Activated T-cell treated with anti-CD3 and anti-CD28 coated beads for 1 hour (primary cell): ENCODE results near the gene STOML1.

ENCODE experiments used
- DNase-seq: peaks from one replicate; pipeline ENCODE4 v3.0.0-alpha.2; 2020; ENCODE audit warnings: low read depth

STOML1 gene, protein sequence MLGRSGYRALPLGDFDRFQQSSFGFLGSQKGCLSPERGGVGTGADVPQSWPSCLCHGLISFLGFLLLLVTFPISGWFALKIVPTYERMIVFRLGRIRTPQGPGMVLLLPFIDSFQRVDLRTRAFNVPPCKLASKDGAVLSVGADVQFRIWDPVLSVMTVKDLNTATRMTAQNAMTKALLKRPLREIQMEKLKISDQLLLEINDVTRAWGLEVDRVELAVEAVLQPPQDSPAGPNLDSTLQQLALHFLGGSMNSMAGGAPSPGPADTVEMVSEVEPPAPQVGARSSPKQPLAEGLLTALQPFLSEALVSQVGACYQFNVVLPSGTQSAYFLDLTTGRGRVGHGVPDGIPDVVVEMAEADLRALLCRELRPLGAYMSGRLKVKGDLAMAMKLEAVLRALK

DNA sequence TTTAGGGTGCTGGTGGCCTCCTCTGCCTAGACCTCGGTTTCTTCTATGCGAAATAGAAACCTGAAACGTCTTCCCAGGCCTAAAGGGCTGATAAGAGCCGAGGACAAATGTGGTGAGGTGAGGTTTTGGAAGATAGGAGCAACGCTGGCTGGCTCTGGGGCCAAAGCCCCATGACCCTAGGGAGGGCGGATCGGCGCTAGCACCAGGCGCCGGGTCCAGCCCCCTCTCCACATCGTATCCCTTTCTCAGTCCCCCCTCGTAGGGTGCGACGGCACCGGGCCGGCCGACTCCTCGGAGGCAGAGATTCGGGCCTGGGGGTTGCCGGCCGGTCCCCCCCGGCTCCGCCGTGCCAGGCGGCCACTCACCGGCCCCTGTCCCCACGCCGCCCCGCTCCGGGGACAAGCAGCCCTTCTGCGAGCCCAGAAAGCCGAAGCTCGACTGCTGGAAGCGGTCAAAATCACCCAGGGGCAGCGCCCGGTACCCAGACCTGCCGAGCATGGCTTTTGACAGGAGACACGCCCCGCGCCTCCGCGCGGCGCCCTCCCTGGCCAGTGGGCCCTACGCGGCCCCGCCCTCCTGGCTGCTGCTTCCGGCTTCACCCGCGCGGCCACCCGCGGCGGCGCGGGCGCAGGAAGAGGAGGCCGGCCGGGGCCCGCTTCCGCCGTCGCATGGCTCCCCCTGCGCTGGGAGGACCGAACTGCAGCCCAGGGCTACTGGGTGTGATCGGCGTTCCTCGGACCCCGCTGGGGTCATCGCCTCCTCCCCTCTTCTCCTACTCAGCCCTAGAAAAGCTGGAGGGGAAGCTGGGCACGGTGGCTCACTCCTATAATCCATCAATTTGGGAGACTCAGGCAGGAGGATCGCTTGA is at the start of gene STOML1:
STOML1 (minus strand) TSS at position 570 of the 868 bp plus-strand sequence; CDS start at position 498, 72 bp downstream.
- DNase-seq: peak; percentile 96

- DNase-seq: no peak
Observed at GRCh38 chr15:74041311-74041756, 49.2 kb upstream of the STOML1 start.

GRCh38 chr15:74040109-74040850 is 48.2 kb upstream of the STOML1 start:
- DNase-seq: no peak

DNA sequence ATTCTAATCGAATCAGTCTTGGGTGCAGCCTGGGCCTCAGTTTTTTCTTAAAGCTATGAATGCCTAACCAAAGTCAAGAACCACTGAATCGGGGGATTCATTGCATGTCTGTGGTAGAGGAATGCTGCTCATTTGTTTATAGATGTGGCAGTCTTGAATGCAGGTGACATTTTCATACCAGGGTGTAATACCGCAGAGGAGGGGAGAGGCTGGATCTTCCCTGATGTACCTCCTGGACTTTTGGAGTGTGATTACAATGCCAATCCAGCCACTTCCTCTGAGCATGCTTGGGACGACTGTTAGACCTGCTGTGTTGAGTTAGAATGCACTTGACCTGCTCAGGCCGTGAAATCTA is 47.5 kb upstream of the STOML1 start:
- DNase-seq: no peak

- DNase-seq: no peak
Observed at GRCh38 chr15:74038707-74039655, 46.9 kb upstream of the STOML1 start.

DNA sequence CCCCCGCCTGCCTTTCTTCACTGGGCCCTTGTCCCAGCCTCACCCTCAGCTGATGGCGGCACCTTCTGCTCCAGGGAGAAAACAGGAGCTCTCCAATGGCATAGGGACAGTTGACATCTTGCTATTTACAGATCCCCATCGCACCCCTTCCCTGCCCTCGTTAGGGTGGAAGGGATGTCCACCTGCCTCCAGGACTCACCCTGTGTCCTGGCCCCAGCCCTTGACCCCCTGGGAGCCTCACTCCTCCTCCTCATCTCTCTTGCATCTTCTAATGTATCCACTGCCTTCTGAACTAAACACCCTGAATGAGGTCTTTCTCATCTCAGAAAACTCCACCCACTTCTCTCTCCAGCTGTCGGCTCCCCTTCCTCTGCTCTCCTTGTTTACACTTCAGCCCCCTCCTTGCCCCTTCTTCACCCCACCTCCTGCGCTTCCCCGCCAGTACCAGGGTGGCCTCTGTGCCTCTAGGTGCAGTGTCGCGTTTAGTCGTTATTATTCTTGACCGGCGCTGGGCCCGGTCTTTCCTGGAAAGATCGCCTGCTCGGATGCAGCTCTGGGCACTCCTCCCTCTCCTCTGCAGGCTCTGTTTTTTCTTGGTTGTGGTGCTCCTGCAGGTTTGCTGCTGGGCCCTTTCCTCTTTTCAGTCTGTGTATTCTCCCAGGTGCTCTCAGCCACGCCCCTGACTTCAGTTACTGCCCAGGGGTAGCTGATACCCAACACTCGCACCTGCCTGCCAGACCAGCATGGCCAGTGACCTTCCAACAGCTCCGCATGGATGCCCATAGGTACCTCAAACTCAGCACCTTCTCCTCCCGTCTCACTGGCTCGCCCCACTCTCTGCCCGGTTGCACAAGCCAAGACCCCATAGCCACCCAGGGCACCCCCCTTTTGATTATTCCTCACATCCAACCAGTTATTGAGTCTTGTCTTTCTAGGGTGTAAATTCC is 45.3 kb upstream of the STOML1 start:
- DNase-seq: no peak

DNA sequence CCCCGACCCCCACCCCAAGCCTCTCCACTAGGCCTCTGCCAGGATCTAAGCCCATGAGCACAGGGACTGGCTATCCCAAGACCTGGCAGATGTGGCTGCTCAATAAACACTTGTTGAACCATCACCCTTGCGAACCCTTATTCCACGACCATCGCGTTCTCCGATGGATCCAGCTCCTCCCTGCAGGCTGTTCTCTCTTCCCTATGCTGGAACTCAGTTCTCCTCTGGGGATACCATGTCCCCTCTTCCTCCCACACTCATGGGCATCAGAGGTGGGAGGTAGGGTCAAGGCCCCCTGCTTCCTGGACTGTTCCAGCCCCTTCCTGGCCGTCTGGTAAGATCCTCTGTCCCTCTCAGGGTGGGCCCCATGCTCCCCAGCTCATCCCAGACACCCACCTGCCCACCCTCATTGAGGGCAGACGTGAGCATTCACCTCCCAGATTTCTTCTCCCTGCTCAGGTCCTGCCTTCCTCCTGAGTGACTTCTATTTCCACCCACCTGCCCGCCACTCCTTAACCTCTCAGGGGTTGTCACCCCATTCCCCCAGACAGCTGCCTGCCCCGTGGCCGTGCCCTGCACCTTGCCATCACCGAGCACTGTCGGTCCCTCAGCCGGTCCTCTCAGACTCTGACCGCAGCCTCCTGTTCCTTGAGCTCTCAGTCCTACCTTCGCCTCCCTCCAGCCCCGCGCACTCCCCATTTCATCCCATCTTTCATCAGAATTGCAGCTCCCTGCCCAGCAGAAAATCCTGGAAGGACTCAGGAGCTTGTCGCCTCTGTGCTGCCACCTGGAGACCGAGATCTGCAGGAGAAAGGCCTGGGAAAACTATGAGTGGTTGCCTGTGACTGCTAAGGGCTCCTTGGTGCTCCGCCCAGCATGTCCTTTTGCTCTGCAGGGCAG is 44.4 kb upstream of the STOML1 start:
- no peak for DNase-seq

DNA sequence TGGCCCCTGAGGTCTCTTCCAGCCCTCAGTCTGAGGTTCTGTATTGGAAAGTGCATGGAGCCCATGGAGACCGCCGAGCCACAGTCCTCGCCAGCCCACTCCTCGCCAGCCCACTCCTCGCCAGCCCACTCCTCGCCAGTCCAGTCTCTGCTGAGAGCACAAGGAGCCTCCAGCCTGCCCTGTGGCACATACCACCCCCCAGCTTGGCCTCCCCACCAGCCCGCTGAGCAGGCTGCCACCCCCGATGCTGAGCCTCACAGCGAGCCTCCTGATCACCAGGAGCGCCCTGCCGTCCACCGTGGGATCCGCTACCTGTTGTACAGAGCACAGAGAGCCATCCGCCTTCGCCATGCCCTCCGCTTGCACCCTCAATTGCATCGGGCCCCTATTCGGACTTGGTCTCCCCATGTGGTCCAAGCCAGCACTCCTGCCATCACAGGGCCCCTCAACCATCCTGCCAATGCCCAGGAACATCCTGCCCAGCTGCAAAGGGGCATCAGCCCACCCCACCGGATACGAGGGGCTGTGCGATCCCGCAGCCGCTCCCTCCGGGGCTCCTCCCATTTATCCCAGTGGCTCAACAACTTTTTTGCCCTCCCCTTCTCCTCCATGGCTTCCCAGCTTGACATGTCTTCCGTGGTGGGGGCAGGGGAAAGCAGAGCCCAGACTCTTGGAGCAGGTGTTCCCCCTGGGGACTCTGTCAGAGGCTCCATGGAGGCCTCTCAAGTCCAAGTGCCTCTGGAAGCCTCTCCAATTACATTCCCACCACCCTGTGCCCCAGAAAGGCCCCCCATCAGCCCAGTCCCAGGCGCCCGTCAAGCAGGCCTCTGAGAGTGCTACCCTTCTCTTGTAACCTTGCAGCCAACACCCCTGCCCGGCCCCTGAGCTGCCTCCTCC is 43.3 kb upstream of the STOML1 start:
- no peak for DNase-seq

GRCh38 chr15:74034206-74034755 is 42.2 kb upstream of the STOML1 start:
- no peak for DNase-seq

- no peak for DNase-seq
Observed at GRCh38 chr15:74032606-74033561, 40.8 kb upstream of the STOML1 start.

GRCh38 chr15:74032046-74032445 is 40.0 kb upstream of the STOML1 start:
- DNase-seq: no peak

DNA sequence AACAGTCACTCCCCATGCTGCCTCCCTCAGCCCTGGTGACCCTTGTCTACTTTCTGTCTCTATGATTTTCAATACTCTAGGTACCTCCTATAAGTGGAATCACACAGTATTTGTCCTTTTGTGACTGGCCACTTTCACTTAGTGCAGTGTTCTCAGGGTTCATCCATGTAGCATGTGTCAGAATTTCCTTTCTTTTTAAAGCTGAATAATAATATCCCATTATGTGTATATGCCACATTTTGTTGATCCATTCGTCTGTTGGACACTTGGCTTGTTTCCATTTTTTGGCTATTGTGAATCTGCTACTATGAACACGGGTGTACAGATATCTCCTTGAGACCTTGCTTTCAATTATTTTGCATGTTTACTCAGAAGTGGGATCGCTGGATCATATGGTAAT is 36.6 kb upstream of the STOML1 start:
- no peak for DNase-seq

- no peak for DNase-seq
Observed at GRCh38 chr15:74027688-74028087, 35.6 kb upstream of the STOML1 start.

DNA sequence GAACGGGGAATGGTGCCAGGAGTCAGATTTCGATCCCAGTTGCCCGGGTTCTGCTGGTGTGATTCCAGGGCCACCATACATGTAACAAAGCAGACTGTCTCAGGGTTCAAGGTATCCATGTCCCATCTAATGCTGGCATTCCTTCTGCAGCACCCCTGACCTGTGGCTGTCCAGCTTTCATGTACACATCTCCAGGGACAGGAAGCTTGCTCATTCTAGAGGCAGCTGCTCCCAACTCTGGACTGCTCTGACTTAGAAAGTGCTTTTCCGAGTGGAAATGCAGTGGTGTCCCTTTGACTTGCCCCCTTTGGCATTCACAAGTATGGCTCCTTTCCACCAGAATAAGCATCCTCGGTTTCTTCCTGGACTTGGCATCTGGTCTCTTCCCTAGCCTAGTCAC is 33.3 kb upstream of the STOML1 start:
- no peak for DNase-seq

DNA sequence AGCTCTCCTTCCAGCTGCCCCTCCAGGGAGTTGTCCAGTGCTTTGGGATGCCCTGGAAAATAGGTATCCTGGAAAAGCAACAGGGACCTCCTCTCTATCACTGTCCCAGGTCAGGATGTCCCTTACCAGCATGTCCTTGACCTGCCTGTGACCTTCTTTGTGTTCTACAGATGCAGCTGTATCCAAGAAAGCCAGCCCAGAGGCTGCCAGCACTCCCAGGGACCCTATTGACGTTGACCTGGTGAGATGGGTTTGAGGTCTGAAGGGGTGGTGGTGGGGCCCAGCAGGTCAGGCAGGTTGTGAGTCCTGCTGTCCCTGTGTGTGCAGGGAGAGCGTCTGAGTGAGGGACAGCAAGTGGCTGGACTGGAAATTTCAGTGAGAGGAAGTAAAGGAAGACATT is 32.6 kb upstream of the STOML1 start:
- DNase-seq: no peak

GRCh38 chr15:74022706-74023470 is 30.8 kb upstream of the STOML1 start:
- no peak for DNase-seq
